GM12878 (cell line): Measurements from ENCODE around the gene ATF3.

Source experiments
- CREB1 ChIP-seq: IDR thresholded peaks from 2 replicates; pipeline ENCODE4 v1.6.1; 2012; ENCODE audit warnings: low read depth, mild to moderate bottlenecking, inconsistent platforms
- GABPA ChIP-seq: IDR thresholded peaks from 2 replicates; pipeline ENCODE4 v1.6.1; 2014; ENCODE audit warnings: antibody characterized with exemption, low read depth, mild to moderate bottlenecking, inconsistent platforms
- JUND ChIP-seq: IDR thresholded peaks from 2 replicates; pipeline ENCODE4 v1.6.1; 2012; ENCODE audit warnings: low read depth, mild to moderate bottlenecking, low read length, improper control_type of control experiment, moderate library complexity
- KDM1A ChIP-seq: fragments of 200-600 bp; sonication (generic); IDR thresholded peaks from 2 replicates; pipeline ENCODE4 v1.6.1; 2016; ENCODE audit warnings: borderline replicate concordance
- NFYB ChIP-seq: IDR thresholded peaks from 2 replicates; pipeline ENCODE4 v1.6.1; 2011; ENCODE audit warnings: low read depth, mild to moderate bottlenecking, low read length, improper control_type of control experiment, moderate library complexity; ENCODE audit not compliant: insufficient read depth
- POLR2A ChIP-seq: IDR thresholded peaks from 2 replicates; pipeline ENCODE4 v1.6.1; 2011; ENCODE audit warnings: low read depth, mild to moderate bottlenecking, low read length
- POLR2AphosphoS5 ChIP-seq: IDR thresholded peaks from 2 replicates; pipeline ENCODE4 v1.6.1; 2011; ENCODE audit warnings: mild to moderate bottlenecking, low read length, inconsistent platforms
- RAD21 ChIP-seq: IDR thresholded peaks from 2 replicates; pipeline ENCODE4 v1.6.1; 2011; ENCODE audit warnings: mild to moderate bottlenecking, low read depth, low read length, moderate library complexity; ENCODE audit not compliant: insufficient read depth
- RAD51 ChIP-seq: fragments of 450-650 bp; IDR thresholded peaks from 2 replicates; pipeline ENCODE4 v1.6.1; 2016; ENCODE audit warnings: moderate library complexity, mild to moderate bottlenecking, inconsistent platforms
- SIN3A ChIP-seq: IDR thresholded peaks from 2 replicates; pipeline ENCODE4 v1.6.1; 2012; ENCODE audit warnings: low read depth, low read length, improper control_type of control experiment
- YY1 ChIP-seq: IDR thresholded peaks from 2 replicates; pipeline ENCODE4 v1.6.1; 2011; ENCODE audit warnings: low read depth, mild to moderate bottlenecking, low read length
- TF ChIP-seq, protein P1 (sequence below), 3 experiments: IDR thresholded peaks in 2 of 3; conservative IDR thresholded peaks in 1 of 3; 2 replicates each; pipeline ENCODE4 v1.5.1; 2011; ENCODE audit warnings: low read depth in 3 of 3, low read length in 3 of 3, mild to moderate bottlenecking in 3 of 3, control low read depth in 2 of 3, moderate library complexity in 2 of 3, inconsistent platforms in 1 of 3, mixed read lengths in 1 of 3; ENCODE audit not compliant: control insufficient read depth in 2 of 3, insufficient read depth in 1 of 3; ENCODE audit errors: extremely low read depth in 1 of 3
- TF ChIP-seq, protein P2 (sequence below): IDR thresholded peaks from 2 replicates; pipeline ENCODE4 v1.6.1; 2012; ENCODE audit warnings: mild to moderate bottlenecking, low read depth, low read length

GRCh38 chr1:212618466-212619210 is 10.1 kb downstream of the ATF3 start:
- TF ChIP-seq POLR2A (no peak), CREB1 (no peak), YY1 (no peak), GABPA (no peak), SIN3A (no peak), NFYB (no peak), RAD21 (no peak), POLR2AphosphoS5 (no peak), JUND (no peak), KDM1A (no peak), RAD51 (no peak)
- TF ChIP-seq, protein P1, sequence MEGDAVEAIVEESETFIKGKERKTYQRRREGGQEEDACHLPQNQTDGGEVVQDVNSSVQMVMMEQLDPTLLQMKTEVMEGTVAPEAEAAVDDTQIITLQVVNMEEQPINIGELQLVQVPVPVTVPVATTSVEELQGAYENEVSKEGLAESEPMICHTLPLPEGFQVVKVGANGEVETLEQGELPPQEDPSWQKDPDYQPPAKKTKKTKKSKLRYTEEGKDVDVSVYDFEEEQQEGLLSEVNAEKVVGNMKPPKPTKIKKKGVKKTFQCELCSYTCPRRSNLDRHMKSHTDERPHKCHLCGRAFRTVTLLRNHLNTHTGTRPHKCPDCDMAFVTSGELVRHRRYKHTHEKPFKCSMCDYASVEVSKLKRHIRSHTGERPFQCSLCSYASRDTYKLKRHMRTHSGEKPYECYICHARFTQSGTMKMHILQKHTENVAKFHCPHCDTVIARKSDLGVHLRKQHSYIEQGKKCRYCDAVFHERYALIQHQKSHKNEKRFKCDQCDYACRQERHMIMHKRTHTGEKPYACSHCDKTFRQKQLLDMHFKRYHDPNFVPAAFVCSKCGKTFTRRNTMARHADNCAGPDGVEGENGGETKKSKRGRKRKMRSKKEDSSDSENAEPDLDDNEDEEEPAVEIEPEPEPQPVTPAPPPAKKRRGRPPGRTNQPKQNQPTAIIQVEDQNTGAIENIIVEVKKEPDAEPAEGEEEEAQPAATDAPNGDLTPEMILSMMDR (IDR thresholded peaks at IDR 0.05 in 2 of 3, conservative IDR thresholded peaks at IDR 0.05 in 1 of 3; ENCODE audit: control insufficient read depth in 2 of 3, extremely low read depth in 1 of 3, insufficient read depth in 1 of 3, low read depth in 3 of 3, low read length in 3 of 3): no peak
- TF ChIP-seq, protein P2, sequence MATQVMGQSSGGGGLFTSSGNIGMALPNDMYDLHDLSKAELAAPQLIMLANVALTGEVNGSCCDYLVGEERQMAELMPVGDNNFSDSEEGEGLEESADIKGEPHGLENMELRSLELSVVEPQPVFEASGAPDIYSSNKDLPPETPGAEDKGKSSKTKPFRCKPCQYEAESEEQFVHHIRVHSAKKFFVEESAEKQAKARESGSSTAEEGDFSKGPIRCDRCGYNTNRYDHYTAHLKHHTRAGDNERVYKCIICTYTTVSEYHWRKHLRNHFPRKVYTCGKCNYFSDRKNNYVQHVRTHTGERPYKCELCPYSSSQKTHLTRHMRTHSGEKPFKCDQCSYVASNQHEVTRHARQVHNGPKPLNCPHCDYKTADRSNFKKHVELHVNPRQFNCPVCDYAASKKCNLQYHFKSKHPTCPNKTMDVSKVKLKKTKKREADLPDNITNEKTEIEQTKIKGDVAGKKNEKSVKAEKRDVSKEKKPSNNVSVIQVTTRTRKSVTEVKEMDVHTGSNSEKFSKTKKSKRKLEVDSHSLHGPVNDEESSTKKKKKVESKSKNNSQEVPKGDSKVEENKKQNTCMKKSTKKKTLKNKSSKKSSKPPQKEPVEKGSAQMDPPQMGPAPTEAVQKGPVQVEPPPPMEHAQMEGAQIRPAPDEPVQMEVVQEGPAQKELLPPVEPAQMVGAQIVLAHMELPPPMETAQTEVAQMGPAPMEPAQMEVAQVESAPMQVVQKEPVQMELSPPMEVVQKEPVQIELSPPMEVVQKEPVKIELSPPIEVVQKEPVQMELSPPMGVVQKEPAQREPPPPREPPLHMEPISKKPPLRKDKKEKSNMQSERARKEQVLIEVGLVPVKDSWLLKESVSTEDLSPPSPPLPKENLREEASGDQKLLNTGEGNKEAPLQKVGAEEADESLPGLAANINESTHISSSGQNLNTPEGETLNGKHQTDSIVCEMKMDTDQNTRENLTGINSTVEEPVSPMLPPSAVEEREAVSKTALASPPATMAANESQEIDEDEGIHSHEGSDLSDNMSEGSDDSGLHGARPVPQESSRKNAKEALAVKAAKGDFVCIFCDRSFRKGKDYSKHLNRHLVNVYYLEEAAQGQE: no peak
